Astrocyte (in vitro differentiated cells and primary cell): Measurements from ENCODE around the gene UBALD1.

Experiments used
- EZH2 ChIP-seq: IDR thresholded peaks from 2 replicates; pipeline ENCODE4 v1.6.1; 2012; ENCODE audit warnings: mild to moderate bottlenecking, low read length, inconsistent platforms; ENCODE audit not compliant: insufficient read depth
- TF ChIP-seq, protein P1 (sequence below): IDR thresholded peaks from 2 replicates; pipeline ENCODE4 v1.5.1; 2011; ENCODE audit warnings: low read depth, mild to moderate bottlenecking, inconsistent platforms, low read length, moderate library complexity; ENCODE audit not compliant: insufficient read depth

DNA sequence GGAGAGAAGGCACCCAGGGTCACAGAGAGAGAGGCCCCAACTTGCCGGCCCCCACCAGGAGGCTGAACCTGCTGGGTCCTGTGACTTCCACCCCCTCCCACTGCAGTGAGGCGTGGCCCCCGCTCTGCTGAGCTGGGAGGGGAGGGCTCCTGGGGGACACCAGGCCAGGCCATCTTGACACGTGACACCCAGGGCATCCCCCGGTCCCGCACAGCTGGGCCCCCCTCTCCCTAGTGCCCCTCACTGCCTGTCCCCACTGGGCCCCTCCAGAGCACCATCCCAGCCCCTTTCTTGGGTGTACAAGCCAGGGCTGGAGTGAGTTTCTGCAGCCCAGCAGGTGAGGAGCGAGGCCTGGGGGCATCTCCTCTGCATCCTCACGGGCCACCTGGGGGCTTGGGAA is 12.4 kb downstream of the UBALD1 start:
- TF ChIP-seq, protein P1, sequence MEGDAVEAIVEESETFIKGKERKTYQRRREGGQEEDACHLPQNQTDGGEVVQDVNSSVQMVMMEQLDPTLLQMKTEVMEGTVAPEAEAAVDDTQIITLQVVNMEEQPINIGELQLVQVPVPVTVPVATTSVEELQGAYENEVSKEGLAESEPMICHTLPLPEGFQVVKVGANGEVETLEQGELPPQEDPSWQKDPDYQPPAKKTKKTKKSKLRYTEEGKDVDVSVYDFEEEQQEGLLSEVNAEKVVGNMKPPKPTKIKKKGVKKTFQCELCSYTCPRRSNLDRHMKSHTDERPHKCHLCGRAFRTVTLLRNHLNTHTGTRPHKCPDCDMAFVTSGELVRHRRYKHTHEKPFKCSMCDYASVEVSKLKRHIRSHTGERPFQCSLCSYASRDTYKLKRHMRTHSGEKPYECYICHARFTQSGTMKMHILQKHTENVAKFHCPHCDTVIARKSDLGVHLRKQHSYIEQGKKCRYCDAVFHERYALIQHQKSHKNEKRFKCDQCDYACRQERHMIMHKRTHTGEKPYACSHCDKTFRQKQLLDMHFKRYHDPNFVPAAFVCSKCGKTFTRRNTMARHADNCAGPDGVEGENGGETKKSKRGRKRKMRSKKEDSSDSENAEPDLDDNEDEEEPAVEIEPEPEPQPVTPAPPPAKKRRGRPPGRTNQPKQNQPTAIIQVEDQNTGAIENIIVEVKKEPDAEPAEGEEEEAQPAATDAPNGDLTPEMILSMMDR = no peak
- no peak for TF ChIP-seq EZH2
